ENCODE data around the gene C4orf50.
"Not testable (repeated sequence)": the region's sequence is repeated elsewhere in the genome, so short reads cannot be mapped to it uniquely, and the experiment has no call there.

C4orf50 gene

GRCh38 chr4:5954056-5954760, 64.0 kb downstream of the C4orf50 start:
- Histone ChIP-seq H3K4me1 (ENCODE audit: control insufficient read depth, insufficient read depth, low read length) (peaks cover 16% of the 10 kb centered on the region), H3K9me3 (ENCODE audit: control insufficient read depth, low read length) (no peaks in the 10 kb centered on the region), H3K27ac (ENCODE audit: insufficient read depth, low read depth, low read length, poor library complexity, severe bottlenecking) (no peak overlapping the region), H3K27me3 (ENCODE audit: control insufficient read depth, insufficient read depth, low read length, poor library complexity, severe bottlenecking) (peaks cover 71% of the 10 kb centered on the region), H3K4me3 (ENCODE audit: insufficient read depth, low read depth, low read length) (no peak overlapping the region), H3K36me3 (ENCODE audit: control insufficient read depth, insufficient read depth, low read length) (no peaks in the 10 kb centered on the region)
- 86 to 90% methylated on average over 11 of the region's 11 CpGs for WGBS, 2 experiments

- Histone ChIP-seq H3K27me3 (ENCODE audit: control insufficient read depth, insufficient read depth, low read length, poor library complexity, severe bottlenecking) (peaks cover 65% of the 10 kb centered on the region), H3K27ac (ENCODE audit: insufficient read depth, low read depth, low read length, poor library complexity, severe bottlenecking) (no peak overlapping the region)
These were observed 65.0 kb downstream of the C4orf50 start for GRCh38 chr4:5952975-5953951.

GRCh38 chr4:5952286-5952974, 65.8 kb downstream of the C4orf50 start:
- no peak overlapping the region for H3K4me3 ChIP-seq (ENCODE audit: insufficient read depth, low read depth, low read length)
- peaks cover 16% of the 10 kb centered on the region for H3K4me1 ChIP-seq (ENCODE audit: control insufficient read depth, insufficient read depth, low read length)
- WGBS, 2 experiments, result 90 to 91% methylated on average over 22 of the region's 22 CpGs
- no peaks in the 10 kb centered on the region for H3K9me3 ChIP-seq (ENCODE audit: control insufficient read depth, low read length)
- no peak overlapping the region for H3K27ac ChIP-seq (ENCODE audit: insufficient read depth, low read depth, low read length, poor library complexity, severe bottlenecking)
- H3K27me3 ChIP-seq (ENCODE audit: control insufficient read depth, insufficient read depth, low read length, poor library complexity, severe bottlenecking), result peaks cover 56% of the 10 kb centered on the region
- H3K36me3 ChIP-seq (ENCODE audit: control insufficient read depth, insufficient read depth, low read length), result no peaks in the 10 kb centered on the region

More at GRCh38 chr4:5952975-5953951, 65.0 kb downstream of the C4orf50 start:
- WGBS, 2 experiments, result 87 to 88% methylated on average over 13 of the region's 13 CpGs
- Histone ChIP-seq H3K36me3 (ENCODE audit: control insufficient read depth, insufficient read depth, low read length) (no peaks in the 10 kb centered on the region), H3K4me3 (ENCODE audit: insufficient read depth, low read depth, low read length) (no peak overlapping the region), H3K4me1 (ENCODE audit: control insufficient read depth, insufficient read depth, low read length) (peaks cover 16% of the 10 kb centered on the region), H3K9me3 (ENCODE audit: control insufficient read depth, low read length) (no peaks in the 10 kb centered on the region)

- not testable (repeated sequence) for H3K36me3 ChIP-seq (ENCODE audit: control insufficient read depth, insufficient read depth, low read length); H3K9me3 ChIP-seq (ENCODE audit: control insufficient read depth, low read length); H3K4me3 ChIP-seq (ENCODE audit: insufficient read depth, low read depth, low read length); H3K4me1 ChIP-seq (ENCODE audit: control insufficient read depth, insufficient read depth, low read length); H3K27ac ChIP-seq (ENCODE audit: insufficient read depth, low read depth, low read length, poor library complexity, severe bottlenecking)
- H3K27me3 ChIP-seq (ENCODE audit: control insufficient read depth, insufficient read depth, low read length, poor library complexity, severe bottlenecking), result peaks cover 11% of the 10 kb centered on the region
- 86% methylated on average over 6 of the region's 6 CpGs for WGBS, 2 experiments
These were observed 71.6 kb downstream of the C4orf50 start for GRCh38 chr4:5946653-5947052.

GRCh38 chr4:5945936-5946335, 72.3 kb downstream of the C4orf50 start:
- no peaks in the 10 kb centered on the region for H3K36me3 ChIP-seq (ENCODE audit: control insufficient read depth, insufficient read depth, low read length)
- H3K27ac ChIP-seq (ENCODE audit: insufficient read depth, low read depth, low read length, poor library complexity, severe bottlenecking), result no peak overlapping the region
- H3K4me3 ChIP-seq (ENCODE audit: insufficient read depth, low read depth, low read length), result no peak overlapping the region
- H3K27me3 ChIP-seq (ENCODE audit: control insufficient read depth, insufficient read depth, low read length, poor library complexity, severe bottlenecking), result peaks cover 6% of the 10 kb centered on the region
- 93 to 94% methylated on average over 6 of the region's 6 CpGs for WGBS, 2 experiments
- no peaks in the 10 kb centered on the region for H3K4me1 ChIP-seq (ENCODE audit: control insufficient read depth, insufficient read depth, low read length)
- H3K9me3 ChIP-seq (ENCODE audit: control insufficient read depth, low read length), result no peaks in the 10 kb centered on the region

GRCh38 chr4:5945171-5945570, 73.1 kb downstream of the C4orf50 start:
- Histone ChIP-seq H3K27me3 (ENCODE audit: control insufficient read depth, insufficient read depth, low read length, poor library complexity, severe bottlenecking) (peaks cover 6% of the 10 kb centered on the region), H3K9me3 (ENCODE audit: control insufficient read depth, low read length) (no peaks in the 10 kb centered on the region), H3K4me3 (ENCODE audit: insufficient read depth, low read depth, low read length) (no peak overlapping the region), H3K27ac (ENCODE audit: insufficient read depth, low read depth, low read length, poor library complexity, severe bottlenecking) (no peak overlapping the region), H3K36me3 (ENCODE audit: control insufficient read depth, insufficient read depth, low read length) (no peaks in the 10 kb centered on the region), H3K4me1 (ENCODE audit: control insufficient read depth, insufficient read depth, low read length) (no peaks in the 10 kb centered on the region)
- WGBS, 2 experiments, result 91 to 92% methylated on average over 11 of the region's 11 CpGs

- WGBS, 2 experiments, result 91 to 93% methylated on average over 6 of the region's 6 CpGs
- Histone ChIP-seq H3K36me3 (ENCODE audit: control insufficient read depth, insufficient read depth, low read length) (no peaks in the 10 kb centered on the region), H3K4me1 (ENCODE audit: control insufficient read depth, insufficient read depth, low read length) (peaks cover 7% of the 10 kb centered on the region), H3K27me3 (ENCODE audit: control insufficient read depth, insufficient read depth, low read length, poor library complexity, severe bottlenecking) (no peaks in the 10 kb centered on the region), H3K27ac (ENCODE audit: insufficient read depth, low read depth, low read length, poor library complexity, severe bottlenecking) (no peak overlapping the region), H3K4me3 (ENCODE audit: insufficient read depth, low read depth, low read length) (no peak overlapping the region), H3K9me3 (ENCODE audit: control insufficient read depth, low read length) (no peaks in the 10 kb centered on the region)
These were observed 74.7 kb downstream of the C4orf50 start for GRCh38 chr4:5943561-5943960.

GRCh38 chr4:5942947-5943346, 75.3 kb downstream of the C4orf50 start:
- no peak overlapping the region for H3K27ac ChIP-seq (ENCODE audit: insufficient read depth, low read depth, low read length, poor library complexity, severe bottlenecking)
- no peaks in the 10 kb centered on the region for H3K9me3 ChIP-seq (ENCODE audit: control insufficient read depth, low read length)
- no peaks in the 10 kb centered on the region for H3K27me3 ChIP-seq (ENCODE audit: control insufficient read depth, insufficient read depth, low read length, poor library complexity, severe bottlenecking)
- H3K4me1 ChIP-seq (ENCODE audit: control insufficient read depth, insufficient read depth, low read length), result peaks cover 7% of the 10 kb centered on the region
- no peaks in the 10 kb centered on the region for H3K36me3 ChIP-seq (ENCODE audit: control insufficient read depth, insufficient read depth, low read length)
- no peak overlapping the region for H3K4me3 ChIP-seq (ENCODE audit: insufficient read depth, low read depth, low read length)
- 93 to 94% methylated on average over 8 of the region's 9 CpGs for WGBS, 2 experiments

GRCh38 chr4:5941601-5942000, 76.6 kb downstream of the C4orf50 start:
- no peak overlapping the region for H3K4me3 ChIP-seq (ENCODE audit: insufficient read depth, low read depth, low read length)
- H3K27ac ChIP-seq (ENCODE audit: insufficient read depth, low read depth, low read length, poor library complexity, severe bottlenecking), result no peak overlapping the region
- no peaks in the 10 kb centered on the region for H3K27me3 ChIP-seq (ENCODE audit: control insufficient read depth, insufficient read depth, low read length, poor library complexity, severe bottlenecking)
- 92 to 95% methylated on average over 6 of the region's 6 CpGs for WGBS, 2 experiments
- no peaks in the 10 kb centered on the region for H3K36me3 ChIP-seq (ENCODE audit: control insufficient read depth, insufficient read depth, low read length)
- peaks cover 7% of the 10 kb centered on the region for H3K4me1 ChIP-seq (ENCODE audit: control insufficient read depth, insufficient read depth, low read length)
- no peaks in the 10 kb centered on the region for H3K9me3 ChIP-seq (ENCODE audit: control insufficient read depth, low read length)

Data from ectodermal cell (in vitro differentiated cells).